H54 (cell line): ENCODE measurements around the gene PALLD.

Experiments
- DNase-seq: peaks from one replicate; pipeline ENCODE4 v3.0.0; 2011; ENCODE audit warnings: low spot score, mixed read lengths; ENCODE audit not compliant: insufficient read length
- FAIRE-seq: peaks from 3 replicates; lab custom pipeline; 2011; peaks lifted over from hg19 to GRCh38; lab: Jason Lieb, UNC
- POLR2A ChIP-seq: IDR thresholded peaks from 2 replicates; pipeline ENCODE4 v1.6.1; 2011; ENCODE audit warnings: low read depth, mild to moderate bottlenecking, low read length

PALLD gene

GRCh38 chr4:168643111-168643795, 146.4 kb downstream of the PALLD start:
- FAIRE-seq = no peak
- no peak for DNase-seq
- TF ChIP-seq POLR2A = no peak

GRCh38 chr4:168643796-168644159, 146.9 kb downstream of the PALLD start:
- TF ChIP-seq POLR2A = no peak
- no peak for DNase-seq
- FAIRE-seq = no peak

GRCh38 chr4:168646001-168646768, 149.3 kb downstream of the PALLD start:
- FAIRE-seq (no peak), DNase-seq (no peak)
- TF ChIP-seq POLR2A = no peak

GRCh38 chr4:168647646-168648375, 151.0 kb downstream of the PALLD start:
- TF ChIP-seq POLR2A = no peak
- FAIRE-seq (no peak), DNase-seq (no peak)

- FAIRE-seq (no peak), DNase-seq (no peak)
- no peak for TF ChIP-seq POLR2A
Measured at GRCh38 chr4:168648494-168648893, 151.6 kb downstream of the PALLD start.

- TF ChIP-seq POLR2A = no peak
- DNase-seq = no peak
- peak; percentile 65 for FAIRE-seq
Measured at GRCh38 chr4:168648929-168649328, 152.1 kb downstream of the PALLD start.

- FAIRE-seq (no peak), DNase-seq (no peak)
- no peak for TF ChIP-seq POLR2A
Measured at GRCh38 chr4:168651374-168651773, 154.5 kb downstream of the PALLD start.

GRCh38 chr4:168651864-168652263, 155.0 kb downstream of the PALLD start:
- no peak for TF ChIP-seq POLR2A
- DNase-seq (no peak), FAIRE-seq (no peak)

- no peak for FAIRE-seq
- DNase-seq = no peak
- no peak for TF ChIP-seq POLR2A
Measured at GRCh38 chr4:168652755-168653154, 155.9 kb downstream of the PALLD start.

GRCh38 chr4:168654104-168654847, 157.4 kb downstream of the PALLD start:
- FAIRE-seq (no peak), DNase-seq (no peak)
- TF ChIP-seq POLR2A = no peak

- no peak for DNase-seq
- no peak for TF ChIP-seq POLR2A
- no peak for FAIRE-seq
Measured at GRCh38 chr4:168654848-168655174, 158.0 kb downstream of the PALLD start.

- no peak for TF ChIP-seq POLR2A
- DNase-seq (no peak), FAIRE-seq (no peak)
Measured at GRCh38 chr4:168655182-168655581, 158.3 kb downstream of the PALLD start.

- FAIRE-seq (no peak), DNase-seq (no peak)
- TF ChIP-seq POLR2A = no peak
Measured at GRCh38 chr4:168656055-168656660, 159.3 kb downstream of the PALLD start.
